Vagina (tissue), 2 donors: ENCODE results near the gene ABT1.

Source experiments
- POLR2A ChIP-seq, 2 donors: fragments of 450-650 bp; IDR thresholded peaks; one replicate each; pipeline ENCODE4 v1.6.1; 2017; ENCODE audit warnings: antibody characterized with exemption in 2 of 2, mild to moderate bottlenecking in 2 of 2, moderate library complexity in 2 of 2
- POLR2AphosphoS5 ChIP-seq, 2 donors: sonication (generic); formaldehyde crosslinking; IDR thresholded peaks; one replicate each; pipeline ENCODE4 v1.9.0; 2017; ENCODE audit warnings: antibody characterized with exemption in 2 of 2, mild to moderate bottlenecking in 2 of 2, low read depth in 1 of 2; ENCODE audit not compliant: insufficient read depth in 1 of 2
- TF ChIP-seq, protein P1 (sequence below), 3 experiments: fragments of 450-650 bp in 2 of 3; fragments of 200-600 bp in 1 of 3; sonication (generic) in 1 of 3; IDR thresholded peaks; one replicate each; pipeline ENCODE4 v1.5.1; 2017 to 2019; ENCODE audit warnings: antibody characterized with exemption in 3 of 3, mild to moderate bottlenecking in 2 of 3, moderate library complexity in 2 of 3

GRCh38 chr6:26552640-26553188 lies 44.0 kb upstream of the ABT1 start:
- no peak for TF ChIP-seq POLR2AphosphoS5 (IDR thresholded peaks at IDR 0.05; ENCODE audit: insufficient read depth in 1 of 2, low read depth in 1 of 2)
- TF ChIP-seq, protein P1, sequence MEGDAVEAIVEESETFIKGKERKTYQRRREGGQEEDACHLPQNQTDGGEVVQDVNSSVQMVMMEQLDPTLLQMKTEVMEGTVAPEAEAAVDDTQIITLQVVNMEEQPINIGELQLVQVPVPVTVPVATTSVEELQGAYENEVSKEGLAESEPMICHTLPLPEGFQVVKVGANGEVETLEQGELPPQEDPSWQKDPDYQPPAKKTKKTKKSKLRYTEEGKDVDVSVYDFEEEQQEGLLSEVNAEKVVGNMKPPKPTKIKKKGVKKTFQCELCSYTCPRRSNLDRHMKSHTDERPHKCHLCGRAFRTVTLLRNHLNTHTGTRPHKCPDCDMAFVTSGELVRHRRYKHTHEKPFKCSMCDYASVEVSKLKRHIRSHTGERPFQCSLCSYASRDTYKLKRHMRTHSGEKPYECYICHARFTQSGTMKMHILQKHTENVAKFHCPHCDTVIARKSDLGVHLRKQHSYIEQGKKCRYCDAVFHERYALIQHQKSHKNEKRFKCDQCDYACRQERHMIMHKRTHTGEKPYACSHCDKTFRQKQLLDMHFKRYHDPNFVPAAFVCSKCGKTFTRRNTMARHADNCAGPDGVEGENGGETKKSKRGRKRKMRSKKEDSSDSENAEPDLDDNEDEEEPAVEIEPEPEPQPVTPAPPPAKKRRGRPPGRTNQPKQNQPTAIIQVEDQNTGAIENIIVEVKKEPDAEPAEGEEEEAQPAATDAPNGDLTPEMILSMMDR (IDR thresholded peaks at IDR 0.05), result no peak
- TF ChIP-seq POLR2A (IDR thresholded peaks at IDR 0.05), result no peak
